ENCODE data around the gene SNX21. TPM values are rescaled to one million over a fixed set of nuclear protein-coding genes. Genes with fewer than 3 reads are reported as not detected.

SNX21 gene
- total RNA-seq, 3 donors from 2014 or later (not counting 1 experiment from before 2014, with no cell fraction given): 0.99 to 1.7 (median 1.2) TPM

DNA sequence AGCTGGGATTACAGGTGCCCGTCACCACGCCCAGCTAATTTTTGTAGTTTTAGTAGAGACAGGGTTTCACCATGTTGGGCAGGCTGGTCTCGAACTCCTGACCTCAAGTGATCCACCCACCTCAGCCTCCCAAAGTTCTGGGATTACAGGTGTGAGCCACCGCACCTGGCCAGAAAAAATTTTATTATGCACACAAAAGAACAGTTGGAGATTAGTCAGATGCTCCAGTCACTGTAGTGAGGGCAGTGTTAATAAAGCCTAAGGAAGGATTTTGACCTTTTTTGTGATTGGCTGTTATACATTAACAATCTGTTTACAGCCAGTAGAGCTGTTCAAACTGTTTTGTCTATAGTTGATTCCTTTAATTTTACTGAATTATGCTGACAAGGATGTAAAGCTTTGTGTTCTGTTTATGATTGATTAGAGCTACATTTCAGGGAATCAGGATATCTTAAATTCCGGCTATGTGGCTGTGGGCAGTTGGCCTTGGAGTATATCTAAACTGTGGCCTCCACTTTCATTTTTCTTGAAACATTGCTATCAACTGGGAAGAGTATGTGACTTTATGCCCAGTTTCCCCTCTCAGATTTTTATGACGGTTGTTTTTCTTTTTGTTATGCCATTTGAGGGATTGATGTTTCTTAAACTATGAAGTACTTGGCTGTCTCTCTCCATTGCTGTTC, 33.7 kb downstream of the SNX21 start:
- intact Hi-C loops (cut with micrococcal nuclease): no loop called here
- Histone ChIP-seq H3K9me3 (ENCODE audit: control insufficient read depth, insufficient read depth, low read length) (no peaks in the 10 kb centered on the region), H3K4me3 (ENCODE audit: low read length) (no peak overlapping the region), H3K27ac (ENCODE audit: low read length) (no peak overlapping the region), H3K36me3 (ENCODE audit: control insufficient read depth, insufficient read depth, low read length) (no peaks in the 10 kb centered on the region), H3K27me3 (ENCODE audit: control insufficient read depth, insufficient read depth, low read length) (no peaks in the 10 kb centered on the region), H3K4me1 (ENCODE audit: control insufficient read depth, insufficient read depth, low read length) (no peaks in the 10 kb centered on the region)
- ATAC-seq (no peak), DNase-seq (no peak)
- 98% methylated on average over 5 of the region's 6 CpGs for WGBS (ENCODE audit: insufficient coverage)
- Mint-ChIP-seq H3K4me1 (peaks cover 4% of the 10 kb centered on the region in 2 donors), H3K36me3 (no peaks in the 10 kb centered on the region), H3K9me3 (no peaks in the 10 kb centered on the region), H3K27ac (no peak overlapping the region), H3K4me3 (no peak overlapping the region), H3K27me3 (ENCODE audit: low read depth in 2 of 2) (no peaks in the 10 kb centered on the region)
- no peak for TF ChIP-seq CTCF (IDR thresholded peaks at IDR 0.05)

- no peak overlapping the region for H3K4me3 Mint-ChIP-seq
- H3K27me3 Mint-ChIP-seq (ENCODE audit: low read depth in 2 of 2): no peaks in the 10 kb centered on the region
- no peaks in the 10 kb centered on the region for H3K36me3 Mint-ChIP-seq
- no peak for ATAC-seq
- Histone ChIP-seq H3K9me3 (ENCODE audit: control insufficient read depth, insufficient read depth, low read length) (no peaks in the 10 kb centered on the region), H3K4me1 (ENCODE audit: control insufficient read depth, insufficient read depth, low read length) (no peaks in the 10 kb centered on the region), H3K36me3 (ENCODE audit: control insufficient read depth, insufficient read depth, low read length) (no peaks in the 10 kb centered on the region), H3K4me3 (ENCODE audit: low read length) (no peak overlapping the region), H3K27me3 (ENCODE audit: control insufficient read depth, insufficient read depth, low read length) (no peaks in the 10 kb centered on the region), H3K27ac (ENCODE audit: low read length) (no peak overlapping the region)
- no peak for TF ChIP-seq CTCF (IDR thresholded peaks at IDR 0.05)
- peaks cover 4% of the 10 kb centered on the region in 2 donors for H3K4me1 Mint-ChIP-seq
- H3K27ac Mint-ChIP-seq: no peak overlapping the region
- intact Hi-C loops (cut with micrococcal nuclease): no loop called here
- H3K9me3 Mint-ChIP-seq: no peaks in the 10 kb centered on the region
- DNase-seq: no peak
Measured at GRCh38 chr20:45867819-45868176, 34.2 kb downstream of the SNX21 start.

- H3K4me3 Mint-ChIP-seq: no peak overlapping the region
- no peak for ATAC-seq
- no peaks in the 10 kb centered on the region for H3K27me3 Mint-ChIP-seq (ENCODE audit: low read depth in 2 of 2)
- H3K4me1 Mint-ChIP-seq: no peaks in the 10 kb centered on the region
- H3K36me3 Mint-ChIP-seq: no peaks in the 10 kb centered on the region
- Histone ChIP-seq H3K9me3 (ENCODE audit: control insufficient read depth, insufficient read depth, low read length) (no peaks in the 10 kb centered on the region), H3K27ac (ENCODE audit: low read length) (no peak overlapping the region), H3K36me3 (ENCODE audit: control insufficient read depth, insufficient read depth, low read length) (peaks cover 10% of the 10 kb centered on the region), H3K27me3 (ENCODE audit: control insufficient read depth, insufficient read depth, low read length) (no peaks in the 10 kb centered on the region), H3K4me1 (ENCODE audit: control insufficient read depth, insufficient read depth, low read length) (no peaks in the 10 kb centered on the region), H3K4me3 (ENCODE audit: low read length) (no peak overlapping the region)
- no peaks in the 10 kb centered on the region for H3K9me3 Mint-ChIP-seq
- 97% methylated on average over 4 of the region's 4 CpGs for WGBS (ENCODE audit: insufficient coverage)
- TF ChIP-seq CTCF (IDR thresholded peaks at IDR 0.05): no peak
- intact Hi-C loops (cut with micrococcal nuclease): no loop called here
- no peak for DNase-seq
- no peak overlapping the region for H3K27ac Mint-ChIP-seq
Measured at GRCh38 chr20:45872626-45873025, 39.0 kb downstream of the SNX21 start.

Data from natural killer cell (primary cell).